PC-3 (cell line): ENCODE results near the gene RAI2. TPM values are rescaled to one million over a fixed set of nuclear protein-coding genes. Genes with fewer than 3 reads are reported as not detected.

Experiments
- ATAC-seq: fragments of 200-7000 bp; cut with Tn5 transposase; 2 replicates; pipeline ENCODE4 v1.9.1; 2020; ENCODE audit warnings: mild to moderate bottlenecking, moderate library complexity
- BruUV-seq: library from RNA; stranded (reverse); fragments of 400-500 nt; replicated peaks from 2 replicates; lab custom pipeline; 2021; lab: Mats Ljungman, UMichigan
- CTCF ChIA-PET: fragments of 300-600 bp; sonication (Branson Sonifier 250); formaldehyde crosslinking; loops from one replicate; lab custom pipeline; 2022; ENCODE audit warnings: antibody characterized with exemption; lab: Charles Lee
- POLR2A ChIA-PET: fragments of 300-600 bp; sonication (Branson Sonifier 250); formaldehyde crosslinking; loops from one replicate; lab custom pipeline; 2022; ENCODE audit warnings: antibody characterized with exemption; ENCODE audit not compliant: unreplicated experiment; lab: Charles Lee
- DNase-seq: peaks from one replicate; pipeline ENCODE4 v3.0.0-alpha.2; 2015
- H2AFZ ChIP-seq: fragments of 300-600 bp; sonication (generic); 2 replicates; pipeline ENCODE4 v1.6.0; 2016; ENCODE audit warnings: antibody characterized with exemption, low read length
- H3F3A ChIP-seq: fragments of 300-600 bp; sonication (generic); one replicate; pipeline ENCODE4 v1.6.0; 2017; ENCODE audit warnings: antibody characterized with exemption, low read length, control low read depth, mild to moderate bottlenecking; ENCODE audit not compliant: unreplicated experiment
- H3K27ac ChIP-seq: fragments of 300-600 bp; sonication (generic); 2 replicates; pipeline ENCODE4 v1.5.1; 2016; ENCODE audit warnings: mild to moderate bottlenecking, low read length
- H3K27me3 ChIP-seq: fragments of 300-600 bp; sonication (generic); 2 replicates; pipeline ENCODE4 v1.6.1; 2016; ENCODE audit warnings: low read length, mixed read lengths
- H3K36me3 ChIP-seq: fragments of 300-600 bp; sonication (generic); 2 replicates; pipeline ENCODE4 v1.6.1; 2016; ENCODE audit warnings: low read depth, mixed run types, low read length, mixed read lengths
- H3K4me1 ChIP-seq: fragments of 300-600 bp; sonication (generic); 2 replicates; pipeline ENCODE4 v1.5.1; 2016; ENCODE audit warnings: low read length; ENCODE audit not compliant: insufficient read depth
- H3K4me2 ChIP-seq: fragments of 300-600 bp; sonication (generic); 2 replicates; pipeline ENCODE4 v1.6.0; 2016; ENCODE audit warnings: low read length
- H3K4me3 ChIP-seq: fragments of 300-600 bp; sonication (generic); 2 replicates; pipeline ENCODE4 v1.5.1; 2016; ENCODE audit warnings: mild to moderate bottlenecking, low read length, mixed read lengths
- H3K79me2 ChIP-seq: fragments of 300-600 bp; sonication (generic); 2 replicates; pipeline ENCODE4 v1.6.1; 2017; ENCODE audit warnings: low read length, mixed read lengths
- H3K9ac ChIP-seq: fragments of 300-600 bp; sonication (generic); 2 replicates; pipeline ENCODE4 v1.6.0; 2016; ENCODE audit warnings: mild to moderate bottlenecking, low read length
- H3K9me2 ChIP-seq: fragments of 300-600 bp; sonication (generic); replicated peaks from 2 replicates; pipeline ENCODE4 v1.6.1; 2016; ENCODE audit warnings: mixed run types, low read length, mixed read lengths
- H3K9me3 ChIP-seq: fragments of 300-600 bp; sonication (generic); 2 replicates; pipeline ENCODE4 v1.6.1; 2016; ENCODE audit warnings: low read length, mixed read lengths
- H4K20me1 ChIP-seq: fragments of 300-600 bp; sonication (generic); 2 replicates; pipeline ENCODE4 v1.6.1; 2016; ENCODE audit warnings: low read length, mixed read lengths
- CTCF ChIP-seq: fragments of 300-600 bp; sonication (generic); conservative IDR thresholded peaks from 2 replicates; pipeline ENCODE4 v1.5.1; 2017; ENCODE audit warnings: antibody characterized with exemption, low read depth, mild to moderate bottlenecking, low read length
- EZH2 ChIP-seq: fragments of 300-600 bp; sonication (generic); IDR thresholded peaks from one replicate; pipeline ENCODE4 v1.6.1; 2017; ENCODE audit warnings: antibody characterized with exemption, mild to moderate bottlenecking, low read length; ENCODE audit not compliant: unreplicated experiment
- EZH2phosphoT487 ChIP-seq: fragments of 300-600 bp; sonication (generic); IDR thresholded peaks from 2 replicates; pipeline ENCODE4 v1.6.1; 2018; ENCODE audit warnings: mild to moderate bottlenecking, antibody characterized with exemption, low read length, borderline replicate concordance
- intact Hi-C: fragments of 100-400 bp; cut with micrococcal nuclease; formaldehyde crosslinking; loops from 2 replicates; pipeline ENCODE4 v1.9.0; 2023
- total RNA-seq: library from RNA; depleted of rRNA; stranded (reverse); fragments of >200 nt; gene quantifications from 2 replicates; pipeline ENCODE4 v1.2.3, GENCODE V29; 2014

RAI2 gene
- total RNA-seq, 1 experiment from 2014 or later: 0.66 TPM

- ChIA-PET POLR2A (interaction anchor here (0.6 kb wide), 1 partner anchor 29 kb away, joined by 5 read pairs; no protein-coding TSS in a partner anchor), CTCF (no interaction called here)
- peak; percentile 29; the same call in 1 of the 2 replicates for ATAC-seq
- Histone ChIP-seq H4K20me1 (no peaks in the 10 kb centered on the region), H2AFZ (peak overlapping the region; percentile 82), H3K27ac (no peak overlapping the region), H3K4me1 (no peaks in the 10 kb centered on the region), H3K27me3 (peaks cover 27% of the 10 kb centered on the region), H3K9me3 (no peaks in the 10 kb centered on the region), H3K9ac (no peak overlapping the region), H3K79me2 (no peaks in the 10 kb centered on the region), H3K36me3 (no peaks in the 10 kb centered on the region), H3K9me2 (no peaks in the 10 kb centered on the region), H3F3A (no peaks in the 10 kb centered on the region), H3K4me2 (peak overlapping the region; percentile 81), H3K4me3 (peak overlapping the region; percentile 74)
- BruUV-seq: TSS peak; percentile 12
- no peak for TF ChIP-seq EZH2phosphoT487
- no peak for TF ChIP-seq CTCF
- no peak for TF ChIP-seq EZH2
- intact Hi-C loops: no loop called here
- no peak for DNase-seq
Observed at GRCh38 chrX:17859609-17860178, 1.4 kb downstream of the RAI2 start.

GRCh38 chrX:17854531-17854930, 6.6 kb downstream of the RAI2 start:
- H3K9ac ChIP-seq: no peak overlapping the region
- no peaks in the 10 kb centered on the region for H3K9me2 ChIP-seq
- no peaks in the 10 kb centered on the region for H3F3A ChIP-seq
- TF ChIP-seq EZH2 (no peak), CTCF (no peak), EZH2phosphoT487 (no peak)
- H3K27ac ChIP-seq: no peak overlapping the region
- no peak overlapping the region for H3K4me2 ChIP-seq
- no peak overlapping the region for H3K4me3 ChIP-seq
- peaks cover 11% of the 10 kb centered on the region; the same call in 1 of the 2 replicates for H3K27me3 ChIP-seq
- BruUV-seq: no TSS peak
- ChIA-PET CTCF (no interaction called here), POLR2A (no interaction called here)
- H3K4me1 ChIP-seq: no peaks in the 10 kb centered on the region
- no peaks in the 10 kb centered on the region for H4K20me1 ChIP-seq
- H3K36me3 ChIP-seq: no peaks in the 10 kb centered on the region
- no peak for DNase-seq
- no peak overlapping the region for H2AFZ ChIP-seq
- no peaks in the 10 kb centered on the region for H3K79me2 ChIP-seq
- ATAC-seq: no peak
- intact Hi-C loops: no loop called here
- no peaks in the 10 kb centered on the region for H3K9me3 ChIP-seq

- POLR2A ChIA-PET: no interaction called here
- BruUV-seq: no TSS peak
- CTCF ChIA-PET: no interaction called here
Observed at GRCh38 chrX:17854069-17854468, 7.0 kb downstream of the RAI2 start.

More at GRCh38 chrX:17854069-17854468, 7.0 kb downstream of the RAI2 start:
- no peak overlapping the region for H2AFZ ChIP-seq
- H3K9me2 ChIP-seq: no peaks in the 10 kb centered on the region
- no peaks in the 10 kb centered on the region for H3K36me3 ChIP-seq
- H3K9ac ChIP-seq: no peak overlapping the region
- TF ChIP-seq EZH2: no peak
- TF ChIP-seq CTCF: no peak
- TF ChIP-seq EZH2phosphoT487: no peak
- no peaks in the 10 kb centered on the region for H4K20me1 ChIP-seq
- H3F3A ChIP-seq: no peaks in the 10 kb centered on the region
- H3K27me3 ChIP-seq: peaks cover 6% of the 10 kb centered on the region; the same call in 1 of the 2 replicates
- no peaks in the 10 kb centered on the region for H3K9me3 ChIP-seq
- DNase-seq: no peak
- ATAC-seq: no peak
- intact Hi-C loops: no loop called here
- H3K27ac ChIP-seq: no peak overlapping the region
- no peak overlapping the region for H3K4me2 ChIP-seq
- no peaks in the 10 kb centered on the region for H3K79me2 ChIP-seq
- no peaks in the 10 kb centered on the region for H3K4me1 ChIP-seq
- H3K4me3 ChIP-seq: no peak overlapping the region
